GM18867 (cell line): ENCODE results near the gene HLCS.
"Not testable (repeated sequence)": the region's sequence is repeated elsewhere in the genome, so short reads cannot be mapped to it uniquely, and the experiment has no call there.

Experiments used
- ATAC-seq: cut with Tn5 transposase; IDR thresholded peaks from one replicate; pipeline ENCODE4 v1.9.1; 2021; ENCODE audit warnings: mild to moderate bottlenecking, moderate library complexity; ENCODE audit not compliant: unreplicated experiment

HLCS gene

DNA sequence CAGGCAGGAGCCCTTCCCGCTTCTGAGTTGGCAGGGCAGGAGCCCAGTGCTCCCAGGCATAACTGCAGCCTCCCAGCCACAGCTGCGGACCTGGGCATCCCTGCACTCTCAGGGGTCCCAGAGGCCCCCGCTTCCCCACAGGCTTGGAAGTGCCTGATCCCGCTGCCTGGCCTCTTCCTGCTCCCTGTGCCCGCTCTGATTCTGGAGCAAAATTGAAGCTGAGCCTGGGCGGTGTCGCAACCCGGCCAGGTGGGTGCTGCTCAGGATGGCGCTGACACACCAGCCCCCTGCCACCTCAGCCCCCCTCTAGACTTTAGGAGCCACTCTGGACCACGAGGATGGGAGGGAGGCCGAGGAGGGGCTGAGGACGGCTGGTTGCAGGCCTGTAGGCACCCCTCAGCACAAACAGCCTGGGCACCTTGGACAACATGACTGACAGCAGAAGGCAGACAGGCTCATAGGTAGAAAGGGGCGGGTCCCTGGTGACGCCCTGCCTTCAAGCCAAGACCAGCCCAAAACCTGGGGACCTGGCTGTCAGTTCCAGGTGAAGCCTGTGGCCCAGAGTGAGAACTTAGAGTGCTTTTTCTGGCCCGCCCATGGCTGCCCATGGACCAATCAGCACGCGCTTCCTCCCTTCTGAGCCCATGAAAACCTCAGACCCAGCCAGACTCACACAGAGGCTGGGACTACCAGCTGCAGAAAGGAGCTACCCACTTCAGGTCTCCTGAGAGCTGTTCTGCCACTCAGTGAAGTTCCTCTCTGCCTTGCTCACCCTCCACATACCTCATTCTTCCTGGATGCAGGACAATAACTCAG, 7.2 kb downstream of the HLCS start:
- ATAC-seq, result no peak

DNA sequence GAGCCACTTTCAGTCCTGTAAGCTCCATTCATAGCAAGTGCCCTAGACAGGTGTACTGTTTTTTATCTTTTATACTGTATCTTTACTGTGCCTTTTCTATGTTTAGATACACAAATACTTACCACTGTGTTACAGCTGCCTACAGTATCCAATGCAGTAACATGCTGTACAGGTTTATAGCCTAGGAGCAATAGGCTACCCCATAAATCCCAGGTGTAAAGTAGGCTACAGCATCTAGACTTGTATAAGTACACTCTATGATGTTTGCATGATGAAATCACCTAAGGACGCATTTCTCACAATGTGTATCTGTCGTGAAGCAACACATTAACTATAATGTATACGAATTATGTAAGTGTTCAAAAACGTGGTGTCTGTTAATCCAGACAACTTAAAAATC, 10.7 kb downstream of the HLCS start:
- ATAC-seq, result no peak

DNA sequence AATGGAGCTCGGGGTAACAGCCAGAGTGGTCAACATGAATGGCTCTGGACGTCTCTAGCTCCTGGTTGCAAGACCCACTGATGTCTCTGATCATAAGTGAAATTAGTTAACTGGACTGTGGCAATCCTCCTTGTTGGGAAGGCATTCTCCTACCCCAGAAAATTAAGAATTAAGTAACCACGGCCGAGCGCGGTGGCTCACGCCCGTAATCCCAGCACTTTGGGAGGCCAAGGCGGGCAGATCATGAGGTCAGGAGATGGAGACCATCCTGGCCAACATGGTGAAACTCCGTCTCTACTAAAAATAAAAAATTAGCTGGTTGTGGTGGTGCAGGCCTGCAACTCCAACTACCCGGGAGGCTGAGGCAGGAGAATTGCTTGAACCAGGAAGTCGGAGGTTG, 14.1 kb downstream of the HLCS start:
- ATAC-seq, result not testable (repeated sequence)

DNA sequence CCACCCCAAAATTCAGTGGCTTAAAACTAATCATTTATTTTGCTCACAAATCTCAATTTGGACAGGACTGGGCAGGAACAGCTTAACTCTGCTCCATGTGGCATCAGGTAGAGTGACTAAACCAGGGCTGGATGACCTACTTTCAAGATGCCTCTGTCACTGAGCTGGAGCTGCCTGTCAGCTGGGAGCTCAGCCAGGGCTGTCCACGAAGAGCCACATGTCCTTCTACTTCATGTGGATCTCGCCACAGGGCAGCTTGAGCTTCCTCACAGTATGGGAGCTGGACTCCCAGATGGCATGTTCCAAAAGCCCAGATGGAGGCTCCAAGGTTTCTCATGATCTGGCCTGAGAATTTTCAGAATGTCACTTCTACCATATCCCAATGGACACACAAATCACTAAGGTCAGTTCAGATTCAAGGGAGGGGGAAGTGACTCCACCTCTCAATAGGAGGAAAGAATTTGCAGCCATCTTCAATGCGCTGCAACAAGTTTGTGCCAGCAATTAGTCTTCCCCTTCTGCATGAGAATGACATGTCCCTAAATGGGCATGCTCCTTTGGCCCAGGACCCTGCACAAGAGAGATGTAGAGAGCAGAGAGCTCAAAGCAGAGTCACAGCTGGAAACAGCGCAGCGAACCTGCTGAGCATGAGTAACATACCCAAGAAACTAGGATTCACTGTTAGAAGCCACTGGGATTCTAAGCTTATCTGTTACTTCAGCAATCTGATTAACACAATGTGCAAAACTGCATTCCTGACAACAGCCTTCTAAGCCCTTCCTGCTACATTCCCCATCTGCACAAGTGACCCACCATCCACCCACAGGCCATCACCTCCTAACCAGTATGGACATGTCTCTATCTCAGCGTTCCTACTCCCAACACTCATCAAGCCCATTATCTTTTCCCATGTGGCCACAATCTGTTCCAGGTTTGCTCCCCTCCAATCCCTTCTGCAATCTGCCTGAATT, 17.0 kb downstream of the HLCS start:
- ATAC-seq, result no peak

DNA sequence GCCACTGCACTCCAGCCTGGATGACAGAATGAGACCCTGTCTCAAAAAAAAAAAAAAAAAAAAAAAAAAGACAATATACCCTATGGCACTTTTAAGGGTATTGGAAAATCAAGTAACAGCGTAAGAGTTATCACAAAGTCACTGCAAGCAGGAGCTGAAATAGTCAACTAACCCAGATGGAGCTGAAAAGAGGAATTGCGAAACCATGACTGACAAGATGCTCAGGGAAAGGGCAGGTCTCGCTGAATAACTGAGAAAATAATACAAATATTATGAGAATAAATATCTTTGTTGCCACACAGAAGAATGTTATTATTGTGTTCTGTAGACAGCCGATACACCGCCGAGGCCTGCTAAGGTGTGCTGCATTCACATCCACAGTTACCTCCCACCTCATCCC, 17.8 kb downstream of the HLCS start:
- ATAC-seq, result no peak

DNA sequence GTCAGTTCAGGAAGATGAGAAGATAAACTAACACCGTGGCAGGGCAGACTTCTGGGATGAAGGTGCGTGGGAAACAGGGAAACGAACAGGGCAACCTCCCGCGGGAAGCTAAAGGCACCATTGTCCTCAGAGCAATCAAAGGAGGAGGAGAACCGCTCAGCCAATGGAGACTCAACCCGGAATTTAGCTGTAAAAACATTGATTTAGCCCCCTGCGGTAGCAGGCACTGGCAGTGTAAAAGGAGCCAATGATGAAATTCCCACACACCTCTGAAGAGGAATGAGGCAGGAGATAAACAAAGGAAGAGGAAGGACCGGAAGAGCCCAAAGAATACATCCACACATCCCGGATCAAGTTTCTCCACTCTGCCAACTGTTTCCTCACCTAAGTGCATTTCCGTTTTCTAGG, 19.5 kb downstream of the HLCS start:
- ATAC-seq, result no peak

DNA sequence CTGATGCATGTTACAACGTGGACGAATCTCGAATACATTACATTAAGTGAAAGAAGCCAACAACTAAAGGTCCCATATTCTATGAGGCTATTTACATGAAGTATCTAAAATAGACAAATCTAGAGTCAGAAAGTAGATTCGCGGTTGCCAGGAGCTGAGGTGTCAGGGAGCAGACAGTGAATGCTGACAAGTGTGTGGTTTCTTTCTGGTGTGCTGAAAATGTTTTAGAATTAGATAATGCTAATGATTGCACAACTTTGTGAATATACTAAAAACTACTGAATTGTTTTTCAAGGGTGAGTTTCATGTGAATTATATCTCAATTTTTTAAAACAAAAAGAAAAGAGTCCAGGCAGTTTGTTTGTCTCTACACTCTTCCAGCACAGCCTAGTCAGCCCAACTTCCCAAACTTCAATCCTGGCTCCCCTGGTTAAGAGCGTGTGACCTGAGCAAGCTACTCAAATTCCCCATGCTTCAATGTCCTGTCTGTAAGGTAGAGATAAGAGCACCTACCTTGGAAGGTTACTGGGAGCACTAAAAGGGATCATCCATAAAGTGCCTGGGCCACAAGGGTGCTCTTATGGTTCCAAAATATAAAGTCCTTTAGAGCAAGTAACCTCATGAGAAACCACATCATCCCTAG, 20.9 kb downstream of the HLCS start:
- peak; percentile 65 for ATAC-seq

DNA sequence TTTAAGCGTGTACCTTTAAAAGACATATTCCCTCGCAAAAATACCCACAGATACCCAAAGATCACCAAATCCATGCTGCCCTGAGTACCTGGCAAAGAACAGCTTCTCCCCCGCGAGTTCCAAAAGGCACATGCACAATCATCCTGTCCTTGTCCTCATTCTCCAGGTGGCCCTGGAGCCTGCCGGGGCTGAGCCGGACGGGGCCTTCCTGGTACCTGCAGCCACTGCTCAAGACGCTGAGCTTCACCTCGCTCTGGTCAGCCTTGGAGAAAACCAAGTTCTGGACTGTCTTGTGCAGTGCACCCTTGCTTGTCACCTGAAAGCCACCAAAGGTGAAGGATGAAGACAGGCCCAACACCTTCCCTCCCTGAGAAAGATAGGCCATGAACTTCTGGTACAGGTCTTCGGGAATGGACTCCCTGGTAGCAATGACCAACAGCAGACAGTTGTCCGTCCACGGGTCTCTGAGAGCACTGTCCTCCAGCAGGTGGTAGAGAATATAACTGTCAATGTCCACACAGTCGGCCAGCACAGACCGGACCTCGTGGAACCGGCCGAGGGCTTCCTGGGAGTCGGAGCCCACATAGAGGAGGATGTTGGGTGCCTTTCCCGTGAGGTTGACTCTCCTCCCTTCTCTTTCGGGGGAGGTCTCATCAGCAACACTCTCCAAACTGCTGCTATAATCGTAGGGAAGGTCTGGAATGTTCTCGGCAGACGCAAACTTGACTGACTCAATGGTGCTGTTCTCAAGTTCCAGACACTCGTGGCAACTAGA, 29.9 kb downstream of the HLCS start:
- ATAC-seq, result no peak

DNA sequence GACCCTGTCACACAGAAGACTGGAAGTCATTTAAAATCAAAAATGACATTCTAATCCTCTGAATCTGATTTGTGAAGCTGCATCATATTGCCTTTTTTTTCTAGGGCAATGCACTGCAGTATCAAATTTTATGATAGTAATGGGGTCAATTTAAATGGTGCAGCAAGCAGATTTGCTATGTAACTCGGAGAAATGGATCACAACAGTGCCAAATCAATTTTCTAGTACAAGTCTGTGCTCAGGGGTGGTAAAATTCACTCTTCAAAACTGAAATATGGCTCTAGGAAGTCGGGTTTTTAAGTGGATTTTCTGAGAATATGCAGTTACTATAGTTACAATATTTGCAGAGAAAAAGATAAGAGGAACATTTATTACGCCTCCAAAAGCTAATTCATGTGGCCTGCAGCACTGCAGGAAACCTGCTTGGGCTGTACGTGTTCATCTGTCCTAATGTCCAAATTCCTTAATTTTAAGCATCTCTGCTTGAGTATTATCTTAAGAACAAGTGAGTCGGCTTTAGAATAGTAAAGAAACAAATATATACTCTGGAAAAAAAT, 31.5 kb downstream of the HLCS start:
- no peak for ATAC-seq

DNA sequence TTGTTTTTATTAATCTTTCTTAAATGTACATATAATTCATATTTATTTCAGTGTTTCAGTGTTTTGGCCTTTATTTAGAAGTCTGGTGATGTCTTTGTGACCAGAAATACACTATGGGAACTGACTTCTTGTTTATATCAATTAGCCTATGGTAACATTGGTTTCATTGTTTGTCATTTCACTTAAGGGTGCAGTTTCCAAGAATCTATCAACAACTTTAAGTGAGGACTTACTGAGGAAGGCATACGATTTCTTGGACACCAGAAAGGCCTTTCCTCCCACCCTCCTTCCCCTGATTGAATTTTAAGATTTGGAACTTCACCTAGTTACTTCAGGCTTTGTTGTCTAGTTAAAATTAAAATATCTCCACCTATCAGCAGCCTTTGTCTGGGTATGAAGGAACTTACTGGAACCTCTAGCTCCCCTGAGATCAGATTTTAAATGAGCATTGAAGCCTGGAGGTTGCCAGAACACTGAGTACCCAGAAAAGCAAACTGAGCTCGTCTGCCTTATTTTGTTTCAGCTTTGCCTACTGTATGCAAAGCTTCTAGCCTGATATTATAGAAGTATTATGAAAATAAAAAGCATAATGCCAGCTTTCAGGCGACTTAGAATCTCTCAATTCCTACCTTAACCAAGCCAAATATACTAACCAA, 34.2 kb downstream of the HLCS start:
- ATAC-seq, result no peak

DNA sequence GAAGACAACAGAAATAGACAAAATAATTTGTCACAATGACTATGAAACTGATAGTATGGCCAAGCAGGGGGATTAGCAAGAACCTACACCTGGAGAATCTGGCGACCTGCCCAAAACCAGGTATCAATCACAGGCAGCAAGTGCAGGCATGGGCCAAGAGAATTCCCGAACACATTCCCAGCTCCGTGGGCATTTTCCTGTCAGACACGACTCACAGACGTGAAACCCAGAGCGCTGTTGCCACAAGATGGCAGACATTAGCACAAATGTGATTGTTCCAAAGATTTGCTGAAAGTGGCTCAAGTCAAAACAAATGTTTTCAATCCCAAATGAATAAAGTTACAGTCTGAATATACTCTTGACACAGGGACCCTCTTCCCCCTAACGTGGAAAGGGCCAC, 36.8 kb downstream of the HLCS start:
- no peak for ATAC-seq

DNA sequence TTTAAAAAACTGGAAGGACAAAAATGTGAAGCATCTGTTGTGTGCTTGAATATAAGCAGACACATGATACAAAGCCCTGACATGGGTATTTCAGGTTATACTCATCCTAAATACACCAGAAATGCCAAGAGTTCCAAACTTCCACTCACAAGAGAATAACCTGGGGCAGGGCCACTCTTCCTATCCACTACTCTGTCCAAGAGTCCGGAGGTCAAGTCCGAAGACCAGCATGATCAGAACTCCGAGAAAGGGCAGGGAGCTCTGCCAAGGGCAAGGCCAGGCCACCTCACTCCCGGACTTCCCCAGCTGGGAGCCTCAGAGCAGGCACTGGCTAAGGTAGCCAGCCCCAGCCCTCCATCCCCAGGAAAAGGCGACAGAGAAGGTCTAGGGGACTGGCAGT, 37.5 kb downstream of the HLCS start:
- no peak for ATAC-seq

DNA sequence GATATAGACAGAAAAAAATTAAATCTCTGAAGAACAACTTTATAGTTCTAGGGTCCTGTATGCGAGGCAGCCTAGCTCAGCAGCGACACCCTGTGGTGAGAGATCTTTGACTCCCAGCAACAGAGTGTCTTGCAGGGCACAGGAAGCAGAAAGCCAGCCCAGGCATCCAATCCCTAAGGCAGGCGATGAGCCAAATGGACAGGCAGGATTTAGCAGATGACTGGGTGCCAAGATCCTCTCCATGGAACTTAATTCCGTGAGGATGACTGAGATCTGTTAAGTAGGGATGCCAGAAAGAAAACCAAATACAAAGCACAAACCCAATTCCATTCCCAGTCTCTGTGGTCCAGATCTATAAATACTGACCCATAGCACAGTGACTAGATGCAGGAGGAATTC, 38.8 kb downstream of the HLCS start:
- no peak for ATAC-seq

DNA sequence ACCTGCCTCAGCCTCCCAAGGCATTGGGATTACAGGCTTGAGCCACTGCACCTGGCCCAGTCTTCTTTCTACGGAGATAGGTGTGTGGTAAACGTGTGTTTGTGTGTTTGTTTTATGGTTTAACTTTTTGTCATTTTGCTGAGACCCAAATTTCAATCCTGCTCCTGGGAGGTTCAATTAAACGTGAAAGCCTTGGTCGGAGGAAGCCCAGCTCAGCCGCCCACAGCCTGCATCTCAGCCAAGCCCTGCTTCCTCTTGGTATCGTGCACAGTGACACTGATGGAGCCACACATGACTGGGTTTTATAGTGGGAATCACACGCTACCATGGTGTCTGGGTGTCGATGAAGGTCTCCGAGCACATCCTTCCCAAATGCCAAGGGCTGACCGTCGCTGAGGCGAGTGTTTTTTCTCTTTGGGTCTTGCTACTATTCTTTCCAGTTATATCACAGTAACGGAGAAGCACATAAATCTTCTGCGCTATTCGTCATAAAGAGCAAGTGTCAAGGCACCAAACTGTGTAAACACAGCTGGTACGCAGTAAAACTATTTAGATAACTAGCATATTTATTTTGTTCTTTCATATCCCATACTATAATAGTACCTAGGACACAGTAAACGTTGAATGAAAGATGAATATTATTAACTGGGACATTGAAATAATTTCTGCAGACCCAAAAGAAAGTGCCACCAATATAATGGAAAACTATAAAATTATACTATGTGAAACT, 39.3 kb downstream of the HLCS start:
- no peak for ATAC-seq

DNA sequence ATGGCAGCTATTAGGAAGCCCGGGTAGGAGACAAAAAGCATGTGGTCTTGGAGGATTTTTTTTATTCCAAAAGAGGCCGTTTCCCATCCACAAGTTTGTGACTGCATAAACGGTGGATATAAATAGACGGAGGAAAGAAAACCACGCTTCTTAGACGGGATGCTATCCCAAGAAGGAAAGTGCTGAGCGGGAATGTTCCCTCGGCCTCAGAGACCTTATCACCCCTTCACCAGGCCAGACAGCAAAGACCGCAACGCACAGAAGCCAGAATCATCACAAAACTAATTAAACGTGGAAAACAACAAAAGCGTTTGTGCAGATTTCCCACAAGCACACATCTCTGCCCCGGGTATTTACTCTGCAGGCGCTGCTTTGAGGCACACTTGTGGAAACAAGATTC, 43.2 kb downstream of the HLCS start:
- ATAC-seq, result no peak

DNA sequence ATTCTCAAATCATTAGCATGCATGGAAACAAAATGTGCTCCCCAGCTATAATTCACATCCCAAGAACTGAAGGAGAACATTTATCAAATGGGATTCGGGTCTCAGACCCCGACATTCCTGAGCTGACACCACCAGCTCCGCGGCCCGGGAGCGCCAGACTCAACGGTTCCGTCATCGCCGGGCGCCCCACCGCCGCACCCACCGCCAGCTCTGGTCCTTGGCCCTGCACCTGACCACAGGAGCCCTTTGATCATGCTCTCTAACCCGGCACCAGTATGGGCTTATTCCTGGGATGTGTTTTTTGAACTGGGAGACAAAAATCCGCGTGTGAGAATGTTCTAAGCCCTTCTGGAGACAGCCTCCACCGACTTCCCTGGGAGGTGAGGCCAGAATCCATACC, 43.6 kb downstream of the HLCS start:
- no peak for ATAC-seq

DNA sequence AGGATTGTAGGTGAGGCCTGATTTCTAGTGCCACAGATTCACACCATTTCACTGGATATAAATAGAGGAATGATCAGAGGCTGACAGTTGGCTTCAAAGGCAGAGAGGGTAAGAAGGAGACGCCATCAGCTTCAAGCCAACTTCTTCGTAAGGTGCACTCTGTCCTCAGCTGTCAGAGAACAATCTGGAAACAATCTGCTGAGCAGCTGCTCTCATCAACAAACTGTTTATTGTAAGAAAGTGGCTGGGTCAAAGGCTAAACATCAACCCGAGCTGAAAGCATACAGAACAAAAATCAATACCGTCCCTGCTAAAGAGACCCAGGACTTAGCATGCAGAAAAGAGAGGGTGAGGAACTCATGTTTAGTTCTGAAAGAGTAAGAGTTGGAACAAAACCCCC, 48.2 kb downstream of the HLCS start:
- ATAC-seq, result no peak

DNA sequence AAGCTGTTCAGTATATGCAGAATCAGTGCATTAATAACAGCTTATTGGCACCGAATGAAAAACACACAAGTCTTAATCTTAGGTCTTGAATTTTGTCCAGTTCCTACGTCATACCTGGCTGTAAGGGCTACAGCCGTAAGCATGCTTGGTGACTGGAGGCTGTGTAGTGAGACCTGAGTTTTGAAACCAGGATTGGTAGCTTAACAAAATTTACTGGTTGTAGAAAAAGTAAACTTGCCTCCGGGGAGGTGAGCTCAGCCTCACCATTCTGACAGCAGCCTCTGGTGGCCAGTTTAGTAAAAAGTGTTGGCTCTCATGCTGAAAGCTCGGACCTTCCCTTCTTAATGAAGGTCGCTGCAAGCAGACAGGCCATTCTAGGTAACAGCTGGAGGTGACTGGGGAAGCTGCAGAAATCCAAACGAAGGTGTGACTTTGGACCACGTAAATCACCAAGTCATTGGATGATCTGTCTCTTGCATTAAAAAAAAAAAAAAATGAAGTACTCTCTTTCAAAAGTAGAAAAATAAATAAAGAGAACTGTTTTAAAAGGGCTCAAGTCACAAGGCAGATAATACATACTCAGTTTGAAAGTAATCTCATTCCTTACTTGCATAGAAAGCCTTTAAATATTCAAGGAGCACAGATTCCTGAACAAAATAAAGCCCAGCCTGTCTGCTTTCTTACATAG, 48.9 kb downstream of the HLCS start:
- no peak for ATAC-seq

DNA sequence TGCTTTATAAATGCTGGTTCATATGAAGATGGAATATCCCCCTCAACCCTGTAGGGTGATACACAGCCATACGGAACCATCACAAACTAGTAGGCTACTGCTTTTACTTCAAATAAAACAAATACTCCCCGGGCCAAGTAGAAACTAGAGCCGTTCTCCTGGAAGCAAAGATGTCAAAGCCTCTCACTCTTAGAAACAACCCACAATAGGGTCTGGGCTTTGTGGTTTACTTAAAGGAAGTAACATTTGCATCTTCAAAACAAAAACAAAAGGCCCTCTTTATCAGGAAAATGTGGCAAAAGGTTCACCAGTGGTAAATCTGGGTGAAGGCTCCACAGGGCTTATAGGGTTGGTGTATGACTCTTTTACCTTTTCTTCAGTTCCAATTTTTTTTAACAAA, 49.8 kb downstream of the HLCS start:
- no peak for ATAC-seq
